Vagina (tissue), 2 donors: Measurements from ENCODE around the gene DAPK3.

ENCODE experiments used
- CTCF ChIP-seq, 3 experiments: fragments of 450-650 bp in 2 of 3; fragments of 200-600 bp in 1 of 3; sonication (generic) in 1 of 3; IDR thresholded peaks; one replicate each; pipeline ENCODE4 v1.5.1; 2017 to 2019; ENCODE audit warnings: antibody characterized with exemption in 3 of 3, mild to moderate bottlenecking in 2 of 3, moderate library complexity in 2 of 3
- POLR2A ChIP-seq, 2 donors: fragments of 450-650 bp; IDR thresholded peaks; one replicate each; pipeline ENCODE4 v1.6.1; 2017; ENCODE audit warnings: antibody characterized with exemption in 2 of 2, mild to moderate bottlenecking in 2 of 2, moderate library complexity in 2 of 2

- TF ChIP-seq CTCF (IDR thresholded peaks at IDR 0.05) (no peak), POLR2A (IDR thresholded peaks at IDR 0.05) (no peak)
Measured at GRCh38 chr19:4012092-4012974, 41.4 kb upstream of the DAPK3 start.
